ENCODE data around the gene BIK.
A peak's percentile ranks its signal among the peaks of the same experiment; 100 is the strongest.
"Not testable (repeated sequence)": the region's sequence is repeated elsewhere in the genome, so short reads cannot be mapped to it uniquely, and the experiment has no call there.

Gene BIK

GRCh38 chr22:43134553-43134952, 24.0 kb downstream of the BIK start:
- DNase-seq (ENCODE audit: low read depth in 1 of 2, low spot score in 1 of 2), result no peak

GRCh38 chr22:43135565-43135964, 25.0 kb downstream of the BIK start:
- no peak for DNase-seq (ENCODE audit: low read depth in 1 of 2, low spot score in 1 of 2)

DNA sequence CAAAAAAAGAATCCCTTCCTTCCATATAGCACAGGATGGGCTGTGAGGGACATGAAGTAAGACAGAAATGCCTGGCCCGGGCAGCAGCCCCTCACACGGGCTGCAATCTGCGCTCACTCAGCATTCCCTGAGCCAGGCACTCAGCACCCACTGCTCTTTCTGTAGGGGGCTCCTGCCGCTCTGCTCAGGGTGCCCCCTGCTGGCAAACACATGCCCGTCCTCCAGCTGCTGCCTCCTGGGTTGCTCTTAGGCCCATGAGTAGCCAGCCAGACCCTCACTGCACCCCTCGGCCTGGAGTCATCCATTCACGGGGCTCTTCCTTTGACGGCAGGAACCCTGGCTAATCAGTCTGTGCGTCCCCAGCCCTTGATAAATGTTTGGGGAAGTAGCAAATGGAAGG, 25.7 kb downstream of the BIK start:
- no peak for DNase-seq (ENCODE audit: low read depth in 1 of 2, low spot score in 1 of 2)

DNA sequence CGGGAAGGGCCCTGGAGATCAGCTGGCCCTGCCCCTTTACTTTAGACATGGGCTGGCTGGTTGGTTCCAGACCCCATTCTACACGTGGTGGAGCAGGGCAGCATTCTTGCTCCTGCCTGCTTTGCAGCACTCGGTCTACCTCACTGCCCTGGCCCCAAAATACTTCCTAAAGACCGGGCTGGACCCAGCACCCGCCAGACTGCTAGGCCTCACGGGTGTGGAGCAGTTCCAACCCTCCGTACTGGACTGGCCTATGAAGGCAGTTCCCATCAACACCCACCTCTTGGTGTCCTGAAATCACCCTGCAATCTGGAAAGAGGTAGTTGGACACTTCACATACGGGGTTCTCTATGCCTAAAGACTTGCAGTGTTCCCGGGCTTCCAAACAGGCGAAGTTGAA, 26.3 kb downstream of the BIK start:
- DNase-seq (ENCODE audit: low read depth in 1 of 2, low spot score in 1 of 2), result no peak

DNA sequence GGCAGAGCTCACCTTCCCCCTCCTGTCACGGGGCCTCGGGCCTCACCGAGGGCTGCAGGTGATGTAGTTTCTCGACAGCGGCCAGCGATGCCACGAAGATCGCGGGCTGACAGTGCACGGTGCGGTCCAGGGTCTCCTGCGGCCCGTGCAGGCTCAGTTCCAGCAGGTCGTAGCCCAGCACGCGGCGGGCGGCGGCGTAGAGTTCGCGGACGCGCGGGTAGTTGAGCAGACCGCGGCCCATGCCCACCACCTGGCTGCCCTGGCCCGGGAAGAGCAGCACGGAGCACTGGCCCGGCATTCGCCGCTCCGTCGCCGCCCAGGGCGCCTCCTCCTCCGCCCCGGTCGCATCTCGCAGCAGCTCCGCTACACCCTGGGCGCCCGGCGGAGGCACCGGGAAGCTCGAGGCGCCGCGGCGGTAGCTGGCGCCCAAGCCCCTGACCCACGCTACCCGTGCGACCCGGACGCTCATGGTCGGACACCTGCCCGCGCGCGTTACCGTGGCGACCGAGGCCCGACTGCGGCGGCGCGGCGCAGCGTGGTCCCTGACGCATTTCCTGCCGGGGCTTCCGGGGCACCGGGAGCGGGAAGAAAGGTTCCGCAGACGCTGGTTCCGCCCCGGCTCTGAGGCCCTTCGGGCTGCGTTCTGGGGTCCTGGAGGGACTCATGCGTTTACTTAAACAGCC, 32.5 kb downstream of the BIK start, which contains the start of gene MCAT:
Gene MCAT (minus strand): TSS at position 519 of the 683 bp plus-strand sequence. CDS start 50 bp downstream, at position 469.
- DNase-seq (ENCODE audit: low read depth in 1 of 2, low spot score in 1 of 2), result peak; percentile 63 to 75

DNA sequence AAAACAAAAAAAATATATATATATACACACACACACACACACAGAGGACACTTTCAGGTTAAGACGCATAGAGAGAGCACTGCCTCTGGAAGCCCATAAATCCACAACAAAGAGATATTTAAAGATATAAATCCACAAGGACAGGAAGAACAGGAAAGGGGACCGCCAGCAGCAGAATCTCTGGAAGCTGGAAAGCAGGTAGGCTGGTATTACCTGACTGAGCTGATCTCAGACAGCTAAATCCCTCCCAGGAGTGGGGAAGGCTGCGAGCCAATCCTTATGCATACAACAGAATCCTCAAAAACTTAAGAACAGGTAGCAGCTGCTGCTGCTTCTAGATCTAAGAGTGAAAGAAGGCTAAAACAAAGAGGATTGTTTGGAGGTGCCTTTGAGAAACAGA, 34.4 kb downstream of the BIK start:
- DNase-seq (ENCODE audit: low read depth in 1 of 2, low spot score in 1 of 2), result no peak

- not testable (repeated sequence) for DNase-seq (ENCODE audit: low read depth in 1 of 2, low spot score in 1 of 2)
Observed at GRCh38 chr22:43145371-43145770, 34.8 kb downstream of the BIK start.

DNA sequence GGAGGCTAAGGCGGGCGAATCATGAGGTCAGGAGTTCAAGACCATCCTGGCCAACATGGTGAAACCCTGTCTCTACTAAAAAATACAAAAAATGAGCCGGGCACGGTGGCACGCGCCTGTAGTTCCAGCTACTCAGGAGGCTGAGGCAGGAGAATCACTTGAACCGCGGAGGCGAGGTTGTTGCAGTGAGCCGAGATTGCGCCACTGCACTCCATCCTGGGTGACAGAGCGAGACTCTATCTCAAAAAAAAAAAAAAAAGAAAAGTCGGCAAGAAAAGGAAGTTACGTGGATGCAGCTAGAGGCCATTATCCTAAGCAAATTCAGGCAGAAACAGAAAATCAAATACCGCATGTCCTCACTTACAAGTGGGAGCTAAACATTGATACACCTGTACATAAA, 35.8 kb downstream of the BIK start:
- not testable (repeated sequence) for DNase-seq (ENCODE audit: low read depth in 1 of 2, low spot score in 1 of 2)

DNA sequence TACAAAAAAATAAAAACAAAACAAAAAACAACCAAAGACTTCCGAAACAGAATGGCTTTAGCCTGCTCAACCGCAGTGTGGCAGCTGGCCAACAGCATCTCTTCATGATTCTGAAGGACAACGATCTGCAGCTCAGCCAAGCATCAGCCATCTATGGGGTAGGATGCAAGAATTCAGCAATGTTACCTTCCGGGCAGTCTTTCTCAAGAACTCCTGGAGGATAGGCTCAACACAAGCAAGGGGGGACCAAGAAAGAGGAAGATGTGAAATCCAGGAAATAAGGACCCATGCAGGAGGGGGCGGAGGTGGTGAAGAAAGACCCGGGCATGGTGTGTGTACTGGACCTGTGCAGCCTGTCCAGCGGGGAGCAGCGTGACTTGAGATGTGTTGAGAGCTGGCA, 37.3 kb downstream of the BIK start:
- no peak for DNase-seq (ENCODE audit: low read depth in 1 of 2, low spot score in 1 of 2)

- no peak for DNase-seq (ENCODE audit: low read depth in 1 of 2, low spot score in 1 of 2)
Observed at GRCh38 chr22:43148581-43148980, 38.0 kb downstream of the BIK start.

GRCh38 chr22:43150731-43151206, 40.2 kb downstream of the BIK start:
- DNase-seq (ENCODE audit: low read depth in 1 of 2, low spot score in 1 of 2), result no peak

GRCh38 chr22:43151251-43152002, 40.9 kb downstream of the BIK start, which contains the start of gene TSPO:
TSPO (plus strand) TSS chr22:43151559; CDS start chr22:43159239, 7,680 bp downstream.
- peak; percentile 31 to 58 for DNase-seq (ENCODE audit: low read depth in 1 of 2, low spot score in 1 of 2)

GRCh38 chr22:43152003-43152356, 41.4 kb downstream of the BIK start:
- no peak for DNase-seq (ENCODE audit: low read depth in 1 of 2, low spot score in 1 of 2)

- peak; percentile 38 for DNase-seq (ENCODE audit: low read depth in 1 of 2, low spot score in 1 of 2)
Observed at GRCh38 chr22:43152357-43153071, 42.0 kb downstream of the BIK start.

DNA sequence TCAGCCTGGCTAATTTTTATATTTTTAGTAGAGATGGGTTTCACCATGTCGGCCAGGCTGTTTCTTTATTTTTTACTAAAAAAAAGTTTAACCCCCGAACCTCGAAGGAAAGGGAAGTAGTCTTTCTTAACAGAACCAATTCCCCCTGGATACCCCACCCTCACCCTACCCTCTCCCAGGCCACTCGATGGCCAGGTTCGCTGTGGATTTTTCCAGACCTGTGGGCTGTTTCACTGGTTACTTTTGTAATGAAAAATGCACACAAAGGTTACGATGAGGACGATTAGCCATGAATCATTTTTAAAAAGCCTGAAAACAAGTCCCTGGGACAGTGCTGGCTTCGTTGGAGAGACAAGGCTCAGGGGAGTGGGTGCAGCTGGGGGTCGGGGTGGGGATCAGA, 43.3 kb downstream of the BIK start:
- DNase-seq (ENCODE audit: low read depth in 1 of 2, low spot score in 1 of 2), result no peak

DNA sequence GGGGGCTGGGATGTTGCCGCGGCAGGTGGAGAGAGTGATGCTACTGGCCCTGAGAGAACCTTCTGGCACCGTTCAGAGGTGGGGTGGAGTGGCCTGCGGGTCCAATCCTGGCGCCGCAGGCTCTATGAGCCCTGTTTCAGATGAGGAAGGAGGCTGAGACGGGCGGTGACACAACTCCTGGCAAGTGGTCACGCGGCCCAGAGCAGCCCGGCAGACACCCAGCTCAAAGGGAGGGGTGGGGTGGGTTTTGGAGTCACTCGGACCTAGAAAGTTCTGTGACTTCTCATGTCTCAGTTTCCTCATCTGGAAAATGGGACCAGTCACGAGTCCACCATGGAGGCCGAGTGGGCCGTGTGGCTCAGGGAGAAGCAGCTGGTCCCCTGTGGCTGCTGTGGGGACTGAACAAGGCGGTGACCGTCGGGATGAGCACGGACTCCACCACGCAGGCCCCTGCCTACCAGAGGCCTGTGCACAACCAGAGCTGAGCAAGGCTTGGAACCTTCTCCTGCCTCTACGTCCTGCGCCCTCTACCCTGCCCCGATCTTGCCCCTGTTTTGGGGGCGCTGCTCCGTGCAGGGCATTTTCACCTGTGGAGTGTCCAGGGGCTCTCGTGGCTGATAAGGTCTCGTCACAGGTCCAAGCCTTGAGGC, 44.5 kb downstream of the BIK start:
- no peak for DNase-seq (ENCODE audit: low read depth in 1 of 2, low spot score in 1 of 2)

GRCh38 chr22:43155789-43156188, 45.2 kb downstream of the BIK start:
- no peak for DNase-seq (ENCODE audit: low read depth in 1 of 2, low spot score in 1 of 2)

DNA sequence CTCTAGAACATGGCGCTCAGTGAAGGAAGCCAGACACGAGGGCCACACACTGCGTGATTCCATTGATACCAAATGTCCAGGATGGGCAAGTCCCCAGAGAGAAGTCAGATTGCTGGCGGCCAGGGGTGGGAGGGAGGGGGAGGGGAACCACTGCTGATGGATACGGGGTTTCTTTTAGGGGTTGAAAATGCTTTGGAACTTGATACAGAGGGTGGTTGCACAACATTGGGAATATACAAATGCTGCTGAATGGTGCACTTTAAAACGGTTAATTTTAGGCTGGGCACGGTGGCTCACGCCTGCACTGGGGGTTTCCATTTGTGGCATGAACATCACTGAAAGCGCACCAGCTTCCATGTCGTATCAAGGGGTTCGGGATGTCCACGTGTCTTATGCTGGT, 45.9 kb downstream of the BIK start:
- no peak for DNase-seq (ENCODE audit: low read depth in 1 of 2, low spot score in 1 of 2)

DNA sequence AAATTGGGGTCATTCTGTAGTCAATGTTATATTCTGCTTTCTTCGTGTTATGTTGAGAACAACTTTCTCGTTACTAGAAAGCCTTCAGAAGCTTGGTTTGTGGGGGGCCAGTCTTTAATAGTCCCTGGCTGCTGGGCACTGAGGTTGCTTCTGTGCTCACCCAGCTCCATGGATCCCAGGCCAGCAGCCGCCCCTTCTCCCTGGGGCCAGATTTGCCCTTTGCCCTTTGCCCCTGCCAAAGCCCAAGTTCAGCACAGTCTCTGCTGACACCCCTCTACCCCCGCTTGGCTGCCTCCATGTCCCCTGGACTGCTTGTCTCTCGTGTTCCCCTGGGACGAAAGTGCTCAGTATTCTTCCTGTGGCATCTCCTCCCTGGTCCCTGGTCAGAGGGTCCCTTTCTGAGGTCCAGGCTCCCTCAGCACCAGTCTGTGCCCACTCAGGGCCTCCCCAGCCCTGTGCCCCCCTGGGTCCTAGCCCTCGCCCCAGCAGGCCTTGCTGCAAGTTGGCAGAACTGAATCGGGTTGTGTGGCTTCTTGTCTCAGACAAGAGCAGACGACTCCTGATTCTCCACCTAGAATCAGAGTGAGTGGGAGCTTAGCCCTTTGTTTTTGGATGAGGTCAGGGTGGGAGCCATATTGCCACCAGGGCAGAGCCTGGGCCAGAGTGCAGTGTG, 47.5 kb downstream of the BIK start:
- no peak for DNase-seq (ENCODE audit: low read depth in 1 of 2, low spot score in 1 of 2)

DNA sequence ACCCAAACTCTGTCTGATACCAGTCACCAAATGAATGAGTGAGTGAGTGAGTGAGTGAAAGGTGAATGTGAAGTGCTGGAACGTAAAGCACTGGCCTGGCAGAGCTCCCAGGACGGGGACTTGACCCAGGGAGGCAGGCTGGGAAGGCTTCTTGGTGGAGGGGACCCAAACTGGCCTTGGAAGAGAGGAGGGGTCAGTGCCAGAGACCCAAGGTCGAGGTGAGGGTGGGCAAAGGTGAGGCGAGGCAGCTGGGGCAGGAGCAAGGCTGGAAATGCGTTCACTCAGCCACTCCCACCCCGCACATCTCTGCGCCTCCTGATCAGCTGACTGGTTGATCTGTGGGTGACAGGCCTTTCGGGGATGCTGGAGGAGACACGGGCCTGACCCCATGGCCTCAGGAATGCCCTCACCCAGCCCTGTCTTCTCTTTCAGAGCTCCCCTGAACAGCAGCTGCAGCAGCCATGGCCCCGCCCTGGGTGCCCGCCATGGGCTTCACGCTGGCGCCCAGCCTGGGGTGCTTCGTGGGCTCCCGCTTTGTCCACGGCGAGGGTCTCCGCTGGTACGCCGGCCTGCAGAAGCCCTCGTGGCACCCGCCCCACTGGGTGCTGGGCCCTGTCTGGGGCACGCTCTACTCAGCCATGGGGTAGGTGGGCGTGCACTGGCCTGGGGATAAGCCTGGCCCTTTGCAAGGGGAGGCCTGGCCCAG, 48.4 kb downstream of the BIK start:
- no peak for DNase-seq (ENCODE audit: low read depth in 1 of 2, low spot score in 1 of 2)

Measured in stimulated activated CD4-positive, alpha-beta T cell treated with anti-CD3 and anti-CD28 coated beads, Interleukin-15, amount 100 ng/mL, for 1 hour (primary cell).